Measurements from ENCODE around the gene TENM4. TPM values are rescaled to one million over a fixed set of nuclear protein-coding genes. Genes with fewer than 3 reads are reported as not detected.
"Not testable (repeated sequence)": the region's sequence is repeated elsewhere in the genome, so short reads cannot be mapped to it uniquely, and the experiment has no call there.

Gene TENM4
- total RNA-seq, 8 experiments from 2014 or later, result 0.59 to 82.2 (median 24.2) TPM

GRCh38 chr11:78828676-78829075, 612.2 kb downstream of the TENM4 start:
- H3K4me1 ChIP-seq (replicated peaks in 1 of 2), result peaks cover 20 to 29% of the 10 kb centered on the region in 2 donors
- no peak for ATAC-seq (replicated peaks in 6 of 8)
- WGBS, 10 experiments, result 75 to 100% (median 100%) methylated on average over 1 of the region's 1 CpG; no CpG with 5 or more reads in 5 of the 10 experiments
- in situ Hi-C loops (cut with MboI; ENCODE audit: low pct_unique_long_range_greater_than_20kb in 2 of 9, low sequenced_read_pairs in 9 of 9, unreplicated experiment in 9 of 9), result loop anchor here in 1 of 9 experiments (25.0 kb wide), 1 partner anchor 91 kb away; no protein-coding TSS in a partner anchor
- no peak overlapping the region for H3K27ac ChIP-seq
- H3K4me3 ChIP-seq, result no peak overlapping the region

GRCh38 chr11:78827291-78827690, 613.5 kb downstream of the TENM4 start:
- H3K4me3 ChIP-seq; H3K27ac ChIP-seq; ATAC-seq (replicated peaks in 6 of 8): not testable (repeated sequence)
- in situ Hi-C loops (cut with MboI; ENCODE audit: low pct_unique_long_range_greater_than_20kb in 2 of 9, low sequenced_read_pairs in 9 of 9, unreplicated experiment in 9 of 9), result loop anchor here in 1 of 9 experiments (25.0 kb wide), 1 partner anchor 90 kb away; no protein-coding TSS in a partner anchor
- 80 to 100% (median 100%) methylated on average over 1 to 3 of the region's 4 CpGs; no CpG with 5 or more reads in 3 of the 10 experiments for WGBS, 10 experiments
- H3K4me1 ChIP-seq (replicated peaks in 1 of 2), result peaks cover 15 to 21% of the 10 kb centered on the region in 2 donors

- Histone ChIP-seq H3K27ac (no peak overlapping the region), H3K4me3 (no peak overlapping the region), H3K4me1 (replicated peaks in 1 of 2) (peaks cover 13 to 15% of the 10 kb centered on the region in 2 donors)
- ATAC-seq (replicated peaks in 6 of 8), result peak in 7 of 8 experiments; percentile 47 to 86 (median 65)
- in situ Hi-C loops (cut with MboI; ENCODE audit: low pct_unique_long_range_greater_than_20kb in 2 of 9, low sequenced_read_pairs in 9 of 9, unreplicated experiment in 9 of 9), result loop anchor here in 1 of 9 experiments (25.0 kb wide), 1 partner anchor 88 kb away; no protein-coding TSS in a partner anchor
- WGBS, 10 experiments, result 0 to 80% (median 21%) methylated on average over 1 of the region's 1 CpG; no CpG with 5 or more reads in 4 of the 10 experiments
These were observed 615.2 kb downstream of the TENM4 start for GRCh38 chr11:78825591-78826020.

GRCh38 chr11:78823588-78823987, 617.2 kb downstream of the TENM4 start:
- Histone ChIP-seq H3K4me3 (no peak overlapping the region), H3K27ac (no peak overlapping the region), H3K4me1 (replicated peaks in 1 of 2) (peaks cover 3 to 9% of the 10 kb centered on the region in 2 donors)
- in situ Hi-C loops (cut with MboI; ENCODE audit: low pct_unique_long_range_greater_than_20kb in 2 of 9, low sequenced_read_pairs in 9 of 9, unreplicated experiment in 9 of 9), result loop anchor here in 1 of 9 experiments (25.0 kb wide), 2 partner anchors 139 to 239 kb away; no protein-coding TSS in a partner anchor
- no peak for ATAC-seq (replicated peaks in 6 of 8)
- WGBS, 10 experiments, result 62 to 100% (median 96%) methylated on average over 2 to 9 of the region's 9 CpGs; no CpG with 5 or more reads in 1 of the 10 experiments

- in situ Hi-C loops (cut with MboI; ENCODE audit: low pct_unique_long_range_greater_than_20kb in 2 of 9, low sequenced_read_pairs in 9 of 9, unreplicated experiment in 9 of 9), result loop anchor here in 1 of 9 experiments (25.0 kb wide), 2 partner anchors 139 to 239 kb away; no protein-coding TSS in a partner anchor
- peaks cover 3 to 9% of the 10 kb centered on the region in 2 donors for H3K4me1 ChIP-seq (replicated peaks in 1 of 2)
- H3K27ac ChIP-seq, result no peak overlapping the region
- H3K4me3 ChIP-seq, result no peak overlapping the region
- ATAC-seq (replicated peaks in 6 of 8), result no peak
- 63 to 100% (median 90%) methylated on average over 1 to 6 of the region's 23 CpGs; no CpG with 5 or more reads in 3 of the 10 experiments for WGBS, 10 experiments
These were observed 617.9 kb downstream of the TENM4 start for GRCh38 chr11:78822931-78823423.

- no peak overlapping the region for H3K27ac ChIP-seq
- ATAC-seq (replicated peaks in 6 of 8), result peak in 1 of 8 experiments; percentile 72
- in situ Hi-C loops (cut with MboI; ENCODE audit: low pct_unique_long_range_greater_than_20kb in 2 of 9, low sequenced_read_pairs in 9 of 9, unreplicated experiment in 9 of 9), result loop anchor here in 1 of 9 experiments (25.0 kb wide), 2 partner anchors 141 to 241 kb away; no protein-coding TSS in a partner anchor
- WGBS, 10 experiments, result 15 to 97% (median 76%) methylated on average over 3 to 9 of the region's 9 CpGs
- peaks cover 3 to 9% of the 10 kb centered on the region in 2 donors for H3K4me1 ChIP-seq (replicated peaks in 1 of 2)
- H3K4me3 ChIP-seq, result no peak overlapping the region
These were observed 619.2 kb downstream of the TENM4 start for GRCh38 chr11:78821371-78822306.

- in situ Hi-C loops (cut with MboI; ENCODE audit: low pct_unique_long_range_greater_than_20kb in 2 of 9, low sequenced_read_pairs in 9 of 9, unreplicated experiment in 9 of 9), result loop anchor here in 1 of 9 experiments (25.0 kb wide), 2 partner anchors 142 to 242 kb away; no protein-coding TSS in a partner anchor
- H3K4me1 ChIP-seq (replicated peaks in 1 of 2), result peaks cover 3 to 6% of the 10 kb centered on the region in 2 donors
- 17 to 100% (median 90%) methylated on average over 1 to 3 of the region's 3 CpGs; no CpG with 5 or more reads in 3 of the 10 experiments for WGBS, 10 experiments
- H3K27ac ChIP-seq, result no peak overlapping the region
- peak in 1 of 8 experiments; percentile 70 for ATAC-seq (replicated peaks in 6 of 8)
- H3K4me3 ChIP-seq, result no peak overlapping the region
These were observed 620.1 kb downstream of the TENM4 start for GRCh38 chr11:78820741-78821140.

GRCh38 chr11:78818201-78818600, 622.6 kb downstream of the TENM4 start:
- WGBS, 10 experiments, result 52 to 100% (median 76%) methylated on average over 2 to 4 of the region's 4 CpGs; no CpG with 5 or more reads in 2 of the 10 experiments
- in situ Hi-C loops (cut with MboI; ENCODE audit: low pct_unique_long_range_greater_than_20kb in 2 of 9, low sequenced_read_pairs in 9 of 9, unreplicated experiment in 9 of 9), result loop anchor here in 1 of 9 experiments (25.0 kb wide), 2 partner anchors 144 to 244 kb away; no protein-coding TSS in a partner anchor
- Histone ChIP-seq H3K4me3 (no peak overlapping the region), H3K27ac (no peak overlapping the region), H3K4me1 (replicated peaks in 1 of 2) (peaks cover 0 to 3% of the 10 kb centered on the region in 2 donors)
- ATAC-seq (replicated peaks in 6 of 8), result no peak

- Histone ChIP-seq H3K27ac (no peak overlapping the region), H3K4me3 (no peak overlapping the region)
These were observed 625.0 kb downstream of the TENM4 start for GRCh38 chr11:78815831-78816230.

GRCh38 chr11:78812513-78813293, 628.1 kb downstream of the TENM4 start:
- ATAC-seq (replicated peaks in 6 of 8), result peak in 3 of 8 experiments; percentile 18 to 61 (median 40)
- H3K4me3 ChIP-seq, result no peak overlapping the region
- H3K27ac ChIP-seq, result no peak overlapping the region
- WGBS, 10 experiments, result 40 to 98% (median 83%) methylated on average over 1 to 5 of the region's 6 CpGs
- in situ Hi-C loops (cut with MboI; ENCODE audit: low pct_unique_long_range_greater_than_20kb in 2 of 9, low sequenced_read_pairs in 9 of 9, unreplicated experiment in 9 of 9), result loop anchor here in 1 of 9 experiments (25.0 kb wide), 2 partner anchors 150 to 250 kb away; no protein-coding TSS in a partner anchor
- peaks cover 30% of the 10 kb centered on the region in 2 donors for H3K4me1 ChIP-seq (replicated peaks in 1 of 2)

More at GRCh38 chr11:78815831-78816230, 625.0 kb downstream of the TENM4 start:
- peaks cover 7 to 8% of the 10 kb centered on the region in 2 donors for H3K4me1 ChIP-seq (replicated peaks in 1 of 2)
- WGBS, 10 experiments, result 66 to 95% (median 89%) methylated on average over 1 to 6 of the region's 6 CpGs; no CpG with 5 or more reads in 3 of the 10 experiments
- in situ Hi-C loops (cut with MboI; ENCODE audit: low pct_unique_long_range_greater_than_20kb in 2 of 9, low sequenced_read_pairs in 9 of 9, unreplicated experiment in 9 of 9), result loop anchor here in 1 of 9 experiments (25.0 kb wide), 2 partner anchors 146 to 246 kb away; no protein-coding TSS in a partner anchor
- ATAC-seq (replicated peaks in 6 of 8), result no peak

- Histone ChIP-seq H3K4me1 (replicated peaks in 1 of 2) (peaks cover 30% of the 10 kb centered on the region in 2 donors), H3K4me3 (no peak overlapping the region), H3K27ac (peak overlapping the region; percentile 34 to 71)
- peak in 5 of 8 experiments; percentile 30 to 63 (median 57) for ATAC-seq (replicated peaks in 6 of 8)
- in situ Hi-C loops (cut with MboI; ENCODE audit: low pct_unique_long_range_greater_than_20kb in 2 of 9, low sequenced_read_pairs in 9 of 9, unreplicated experiment in 9 of 9), result loop anchor here in 1 of 9 experiments (25.0 kb wide), 2 partner anchors 152 to 252 kb away; no protein-coding TSS in a partner anchor
- 30 to 100% (median 50%) methylated on average over 1 to 7 of the region's 7 CpGs; no CpG with 5 or more reads in 3 of the 10 experiments for WGBS, 10 experiments
These were observed 630.2 kb downstream of the TENM4 start for GRCh38 chr11:78810559-78811009.

Measured in motor neuron (in vitro differentiated cells).